Astrocyte of the spinal cord (primary cell): Measurements from ENCODE around the gene TMEM168.

Experiments
- DNase-seq: peaks from one replicate; pipeline ENCODE4 v3.0.0; 2011; ENCODE audit warnings: low read depth, low spot score
- H3K4me3 ChIP-seq: 2 replicates; pipeline ENCODE4 v1.5.1; 2011; ENCODE audit warnings: low read depth, mild to moderate bottlenecking, low read length, moderate library complexity
- CTCF ChIP-seq: IDR thresholded peaks from 2 replicates; pipeline ENCODE4 v1.5.1; 2012; ENCODE audit warnings: low read depth, mild to moderate bottlenecking, low read length, inconsistent platforms
- in situ Hi-C: cut with HindIII; loops from 2 replicates; pipeline ENCODE4 v1.10.0; 2017; ENCODE audit warnings: low sequenced_read_pairs

TMEM168 gene

GRCh38 chr7:112781558-112781957 lies 8.6 kb downstream of the TMEM168 start:
- H3K4me3 ChIP-seq, result no peak overlapping the region
- no peak for DNase-seq
- in situ Hi-C loops, result no loop called here
- TF ChIP-seq CTCF, result no peak

GRCh38 chr7:112781110-112781509 lies 9.1 kb downstream of the TMEM168 start:
- no peak for DNase-seq
- in situ Hi-C loops, result no loop called here
- no peak for TF ChIP-seq CTCF
- H3K4me3 ChIP-seq, result no peak overlapping the region

GRCh38 chr7:112779667-112780066 lies 10.5 kb downstream of the TMEM168 start:
- DNase-seq, result no peak
- no peak for TF ChIP-seq CTCF
- no peak overlapping the region for H3K4me3 ChIP-seq
- in situ Hi-C loops, result no loop called here

- no peak overlapping the region for H3K4me3 ChIP-seq
- DNase-seq, result no peak
- no peak for TF ChIP-seq CTCF
- in situ Hi-C loops, result no loop called here
Measured at GRCh38 chr7:112777406-112777805, 12.8 kb downstream of the TMEM168 start.

- in situ Hi-C loops, result no loop called here
- no peak for DNase-seq
- TF ChIP-seq CTCF, result no peak
- H3K4me3 ChIP-seq, result no peak overlapping the region
Measured at GRCh38 chr7:112771166-112771565, 19.0 kb downstream of the TMEM168 start.

GRCh38 chr7:112770051-112770450 lies 20.1 kb downstream of the TMEM168 start:
- in situ Hi-C loops, result no loop called here
- no peak for TF ChIP-seq CTCF
- DNase-seq, result no peak
- no peak overlapping the region for H3K4me3 ChIP-seq

- in situ Hi-C loops, result no loop called here
- no peak overlapping the region for H3K4me3 ChIP-seq
- TF ChIP-seq CTCF, result no peak
- DNase-seq, result no peak
Measured at GRCh38 chr7:112765105-112765504, 25.1 kb downstream of the TMEM168 start.
